Activated CD4-positive, alpha-beta T cell treated with anti-CD3 and anti-CD28 coated beads, Interleukin-2, amount 10 ng/mL, durations not matched to agents 24 days and 14 days (primary cell): ENCODE results near the gene MYO1C. TPM values are rescaled to one million over a fixed set of nuclear protein-coding genes. Genes with fewer than 3 reads are reported as not detected.
"Not testable (repeated sequence)": the region's sequence is repeated elsewhere in the genome, so short reads cannot be mapped to it uniquely, and the experiment has no call there.

Experiments used
- DNase-seq: peaks from one replicate; pipeline ENCODE4 v3.0.0; 2022
- H3K27ac Mint-ChIP-seq: one replicate; pipeline ENCODE4 v1.8.0; 2022; ENCODE audit warnings: mild to moderate bottlenecking, mixed read lengths
- H3K27me3 Mint-ChIP-seq: one replicate; pipeline ENCODE4 v1.8.0; 2022; ENCODE audit warnings: mixed read lengths
- H3K36me3 Mint-ChIP-seq: one replicate; pipeline ENCODE4 v1.8.0; 2022; ENCODE audit warnings: low read depth, mild to moderate bottlenecking, mixed read lengths
- H3K4me1 Mint-ChIP-seq: one replicate; pipeline ENCODE4 v1.8.0; 2021; ENCODE audit warnings: mixed read lengths
- H3K4me3 Mint-ChIP-seq: one replicate; pipeline ENCODE4 v1.8.0; 2022; ENCODE audit warnings: mild to moderate bottlenecking, moderate library complexity, mixed read lengths
- H3K9me3 Mint-ChIP-seq: one replicate; pipeline ENCODE4 v1.8.0; 2021; ENCODE audit warnings: mixed read lengths
- intact Hi-C: fragments of 100-400 bp; cut with micrococcal nuclease; formaldehyde crosslinking; loops from one replicate; pipeline ENCODE4 v1.15.1; 2023
- total RNA-seq: library from RNA; stranded (reverse); gene quantifications from 2 replicates; pipeline ENCODE4 v1.2.3, GENCODE V29; 2022

Gene MYO1C
- total RNA-seq, 1 donor from 2014 or later, result 37.4 TPM

DNA sequence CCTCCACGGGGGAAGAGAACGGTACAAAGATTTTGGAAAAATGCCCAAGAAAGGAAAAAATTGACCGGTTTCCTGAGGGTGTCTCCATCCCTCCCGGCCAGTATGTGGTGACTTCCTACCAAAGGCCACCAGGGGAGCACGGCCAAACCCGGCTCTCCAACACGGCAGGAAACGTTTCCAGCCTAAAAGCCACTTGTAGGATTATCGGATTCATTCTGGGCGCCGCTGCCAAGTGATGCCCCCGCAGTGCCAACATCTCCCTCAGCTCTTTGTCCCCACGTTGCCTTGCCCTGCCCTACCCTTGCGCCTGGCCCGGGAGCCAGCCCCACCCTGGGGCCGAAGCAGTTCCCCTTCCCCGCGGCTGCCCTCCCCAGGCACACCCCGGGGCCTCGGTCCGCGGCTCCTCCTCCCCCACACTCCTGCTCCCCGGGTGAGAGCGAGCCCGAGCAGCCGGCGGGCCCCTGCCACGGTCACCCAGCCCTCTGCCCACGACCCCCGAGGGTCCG lies 37.1 kb downstream of the MYO1C start:
- H3K4me3 Mint-ChIP-seq, result peak overlapping the region; percentile 91
- peak; percentile 81 for DNase-seq
- peak overlapping the region; percentile 91 for H3K27ac Mint-ChIP-seq
- peaks cover 19% of the 10 kb centered on the region for H3K36me3 Mint-ChIP-seq
- H3K27me3 Mint-ChIP-seq, result peaks cover 12% of the 10 kb centered on the region
- peaks cover 24% of the 10 kb centered on the region for H3K4me1 Mint-ChIP-seq
- no peaks in the 10 kb centered on the region for H3K9me3 Mint-ChIP-seq
- intact Hi-C loops, result loop anchor here (5.0 kb wide), 1 partner anchor 88 kb away; no protein-coding TSS in a partner anchor

DNA sequence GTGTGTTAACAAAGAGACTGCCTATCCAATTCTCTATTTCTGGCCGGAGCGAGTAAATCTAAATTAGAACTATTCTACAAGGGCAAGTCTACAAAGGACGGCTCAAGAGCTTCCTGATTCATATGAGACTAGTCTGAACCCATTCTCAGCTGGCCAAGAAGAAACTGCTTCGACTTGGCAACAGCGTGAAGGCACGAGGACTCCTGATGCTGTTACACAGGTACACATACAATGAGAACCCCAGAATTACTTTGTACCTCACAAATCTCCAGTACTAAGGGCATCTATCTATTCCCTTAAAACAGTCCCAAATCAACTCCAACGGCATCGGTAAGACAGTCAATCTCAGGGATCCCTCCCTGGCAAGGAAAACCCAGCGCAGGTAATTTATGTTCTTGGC lies 37.9 kb downstream of the MYO1C start:
- Mint-ChIP-seq H3K36me3 (peaks cover 21% of the 10 kb centered on the region), H3K27me3 (peaks cover 5% of the 10 kb centered on the region), H3K9me3 (no peaks in the 10 kb centered on the region), H3K4me3 (peak overlapping the region; percentile 91), H3K4me1 (peaks cover 26% of the 10 kb centered on the region), H3K27ac (peak overlapping the region; percentile 48)
- DNase-seq, result no peak
- intact Hi-C loops, result no loop called here

DNA sequence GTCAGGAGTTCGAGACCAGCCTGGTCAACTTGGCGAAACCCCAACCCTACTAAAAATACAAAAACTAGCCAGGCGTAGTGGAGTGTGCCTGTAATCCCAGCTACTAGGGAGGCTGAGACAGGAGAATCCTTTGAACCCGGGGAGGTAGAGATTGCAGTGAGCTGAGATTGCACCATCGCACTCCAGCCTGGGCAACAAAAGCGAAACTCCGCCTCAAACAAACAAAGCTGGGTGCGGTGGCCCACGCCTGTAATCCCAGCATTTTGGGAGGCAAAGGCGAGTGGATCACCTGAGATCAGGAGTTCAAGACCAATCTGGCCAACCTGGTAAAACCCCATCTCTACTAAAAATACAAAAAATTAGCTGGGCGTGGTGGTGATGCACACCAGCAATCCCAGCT lies 38.8 kb downstream of the MYO1C start:
- H3K4me1 Mint-ChIP-seq, result peaks cover 34% of the 10 kb centered on the region
- intact Hi-C loops, DNase-seq, H3K27ac Mint-ChIP-seq, H3K27me3 Mint-ChIP-seq, H3K9me3 Mint-ChIP-seq: not testable (repeated sequence)
- H3K36me3 Mint-ChIP-seq, result peaks cover 26% of the 10 kb centered on the region
- peak overlapping the region; percentile 70 for H3K4me3 Mint-ChIP-seq

DNA sequence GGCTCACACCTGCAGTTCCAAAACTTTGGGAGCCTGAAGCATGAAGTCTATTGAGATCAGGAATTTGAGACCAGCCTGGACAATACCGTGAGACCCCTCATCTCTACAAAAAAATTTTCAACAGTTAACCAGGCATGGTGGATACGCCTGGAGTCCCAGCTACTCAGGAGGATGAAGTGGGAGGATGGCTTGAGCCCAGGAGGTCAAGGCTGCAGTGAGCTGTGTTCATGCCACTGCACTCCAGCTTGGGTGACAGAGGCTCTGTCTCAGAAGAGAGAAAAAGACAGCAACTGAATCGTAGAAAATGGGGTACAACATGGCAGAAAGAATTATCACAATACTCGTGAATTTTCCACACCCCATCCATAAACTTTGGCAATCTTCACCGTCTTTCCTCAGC lies 39.6 kb downstream of the MYO1C start:
- peaks cover 4% of the 10 kb centered on the region for H3K27me3 Mint-ChIP-seq
- H3K27ac Mint-ChIP-seq, result no peak overlapping the region
- no peaks in the 10 kb centered on the region for H3K9me3 Mint-ChIP-seq
- H3K4me1 Mint-ChIP-seq, result peaks cover 34% of the 10 kb centered on the region
- H3K4me3 Mint-ChIP-seq, result no peak overlapping the region
- H3K36me3 Mint-ChIP-seq, result peaks cover 26% of the 10 kb centered on the region
- intact Hi-C loops, result no loop called here
- DNase-seq, result no peak

DNA sequence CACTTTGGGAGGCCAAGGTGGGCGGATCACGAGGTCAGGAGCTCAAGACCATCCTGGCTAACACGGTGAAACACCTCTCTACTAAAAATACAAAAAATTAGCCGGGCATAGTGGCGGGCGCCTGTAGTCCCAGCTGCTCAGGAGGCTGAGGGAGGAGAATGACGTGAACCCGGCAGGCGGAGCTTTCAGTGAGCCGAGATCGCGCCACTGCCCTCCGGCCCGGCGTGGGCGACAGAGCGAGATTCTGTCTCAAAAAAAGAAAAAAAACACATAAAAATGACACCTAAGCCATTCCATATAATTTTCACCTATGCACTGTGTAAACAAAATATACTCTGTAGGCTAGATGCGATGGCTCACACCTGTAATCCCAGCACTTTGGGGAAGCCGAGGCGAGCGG lies 42.2 kb downstream of the MYO1C start:
- DNase-seq, H3K27ac Mint-ChIP-seq, intact Hi-C loops, H3K4me3 Mint-ChIP-seq, H3K27me3 Mint-ChIP-seq, H3K9me3 Mint-ChIP-seq: not testable (repeated sequence)
- peaks cover 34% of the 10 kb centered on the region for H3K36me3 Mint-ChIP-seq
- peaks cover 37% of the 10 kb centered on the region for H3K4me1 Mint-ChIP-seq

DNA sequence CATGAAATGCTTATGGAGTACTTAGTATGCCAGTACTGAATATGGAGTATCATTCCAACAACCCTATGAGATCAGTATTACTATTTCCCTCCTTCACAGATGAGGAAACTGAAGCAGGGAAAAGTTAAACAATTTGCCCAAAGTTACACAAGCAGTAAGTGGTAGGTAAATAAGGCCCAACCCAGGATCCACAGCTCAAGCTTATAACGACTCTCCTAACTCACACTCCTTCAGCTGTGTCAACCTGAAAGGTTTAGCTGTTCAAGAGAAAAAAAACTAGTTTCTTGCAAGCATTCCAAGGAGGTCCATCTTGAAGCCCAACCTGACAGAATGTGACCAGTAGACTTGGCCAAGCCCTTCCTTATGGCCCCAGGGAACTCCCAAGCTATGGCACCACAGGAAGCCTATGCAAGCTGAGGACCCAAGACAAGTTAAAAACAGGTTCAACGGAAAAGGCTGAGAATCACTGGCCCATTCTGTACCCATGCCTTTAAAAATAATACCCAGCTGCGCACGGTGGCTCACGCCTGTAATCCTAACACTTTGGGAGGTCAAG lies 43.0 kb downstream of the MYO1C start:
- no peak overlapping the region for H3K4me3 Mint-ChIP-seq
- H3K27me3 Mint-ChIP-seq, result no peaks in the 10 kb centered on the region
- H3K27ac Mint-ChIP-seq, result no peak overlapping the region
- H3K36me3 Mint-ChIP-seq, result peaks cover 30% of the 10 kb centered on the region
- intact Hi-C loops, result no loop called here
- no peaks in the 10 kb centered on the region for H3K9me3 Mint-ChIP-seq
- no peak for DNase-seq
- peaks cover 32% of the 10 kb centered on the region for H3K4me1 Mint-ChIP-seq

DNA sequence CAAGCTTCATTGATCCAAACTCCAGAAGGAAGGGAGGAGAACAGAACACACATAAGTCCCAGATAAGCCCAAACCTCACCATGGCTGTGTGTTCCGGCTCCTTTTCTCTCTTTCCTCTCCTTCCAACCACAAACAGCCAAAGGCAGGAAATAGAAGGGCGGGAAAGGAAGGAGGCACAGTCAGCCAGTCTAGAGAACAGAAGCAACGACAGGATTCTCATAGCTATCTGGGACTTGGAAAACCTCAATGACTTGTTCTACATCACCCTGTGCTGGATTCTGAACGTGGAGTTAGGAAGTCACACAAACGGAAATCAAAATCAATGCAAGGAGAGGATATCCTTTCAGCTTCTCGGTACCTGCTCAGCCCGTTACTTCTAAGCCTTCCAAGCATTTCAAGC lies 45.4 kb downstream of the MYO1C start:
- Mint-ChIP-seq H3K27ac (peak overlapping the region; percentile 41), H3K36me3 (peaks cover 22% of the 10 kb centered on the region), H3K27me3 (no peaks in the 10 kb centered on the region), H3K9me3 (no peaks in the 10 kb centered on the region), H3K4me3 (peak overlapping the region; percentile 28), H3K4me1 (peaks cover 22% of the 10 kb centered on the region)
- intact Hi-C loops, result no loop called here
- no peak for DNase-seq

DNA sequence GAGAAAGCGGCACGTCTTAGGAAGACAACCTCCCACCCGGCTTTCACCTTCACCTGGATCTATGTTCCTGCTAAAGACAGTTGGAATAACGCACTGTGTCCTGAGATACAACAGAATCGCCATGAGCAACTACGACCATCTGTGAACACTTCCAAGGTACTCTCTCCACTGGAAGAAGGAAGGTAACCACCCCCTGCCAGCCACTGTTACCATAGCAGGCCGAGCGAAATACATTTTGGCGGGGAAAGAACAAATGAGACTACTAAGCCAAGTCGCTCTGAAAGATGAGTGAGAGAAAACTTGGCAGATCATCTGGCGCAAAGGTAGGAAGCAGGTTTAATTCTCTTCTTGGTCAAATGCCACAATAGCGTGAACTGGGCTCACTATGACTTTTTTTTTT lies 46.3 kb downstream of the MYO1C start:
- H3K9me3 Mint-ChIP-seq, result no peaks in the 10 kb centered on the region
- peaks cover 18% of the 10 kb centered on the region for H3K36me3 Mint-ChIP-seq
- intact Hi-C loops, result no loop called here
- no peak overlapping the region for H3K4me3 Mint-ChIP-seq
- DNase-seq, result no peak
- no peaks in the 10 kb centered on the region for H3K27me3 Mint-ChIP-seq
- H3K27ac Mint-ChIP-seq, result no peak overlapping the region
- H3K4me1 Mint-ChIP-seq, result peaks cover 20% of the 10 kb centered on the region

DNA sequence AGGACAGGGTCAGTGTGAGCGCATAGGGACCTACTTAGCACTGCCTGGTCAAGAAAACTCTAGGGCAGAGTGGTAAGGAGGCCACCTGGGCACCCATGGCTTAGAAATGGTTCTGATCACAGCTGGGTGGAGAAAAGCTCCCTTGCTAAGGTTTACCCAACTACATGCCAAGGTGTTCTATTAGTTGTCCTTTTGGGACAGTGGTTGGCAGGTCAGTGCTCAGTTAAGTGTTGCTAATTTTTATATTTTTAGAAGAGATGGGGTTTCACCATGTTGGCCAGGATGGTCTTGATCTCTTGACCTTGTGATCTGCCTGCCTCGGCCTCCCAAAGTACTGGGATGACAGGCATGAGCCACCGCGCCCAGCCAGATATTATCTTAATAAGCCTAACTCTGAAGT lies 46.8 kb downstream of the MYO1C start:
- peaks cover 18% of the 10 kb centered on the region for H3K36me3 Mint-ChIP-seq
- H3K4me1 Mint-ChIP-seq, result peaks cover 20% of the 10 kb centered on the region
- H3K27me3 Mint-ChIP-seq, DNase-seq, H3K27ac Mint-ChIP-seq, intact Hi-C loops, H3K4me3 Mint-ChIP-seq, H3K9me3 Mint-ChIP-seq: not testable (repeated sequence)

DNA sequence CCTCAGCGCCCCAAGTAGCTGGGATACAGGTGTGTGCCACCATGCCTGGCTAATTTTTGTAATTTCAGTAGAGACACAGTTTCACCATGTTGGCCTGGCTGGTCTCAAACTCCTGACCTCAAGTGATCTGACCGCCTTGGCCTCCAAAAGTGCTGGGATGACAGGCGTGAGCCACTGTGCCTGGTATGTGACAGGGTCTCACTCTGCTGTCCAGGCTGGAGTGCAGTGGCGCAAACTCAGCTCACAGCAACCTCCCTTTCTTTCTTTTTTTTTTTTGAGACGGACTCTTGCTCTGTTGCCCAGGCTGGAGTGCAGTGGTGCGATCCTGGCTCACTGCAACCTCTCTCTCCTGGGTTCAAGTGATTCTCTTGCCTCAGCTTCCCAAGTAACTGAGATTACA lies 49.8 kb downstream of the MYO1C start:
- H3K27me3 Mint-ChIP-seq, H3K27ac Mint-ChIP-seq, H3K9me3 Mint-ChIP-seq, H3K4me3 Mint-ChIP-seq, DNase-seq, intact Hi-C loops: not testable (repeated sequence)
- Mint-ChIP-seq H3K4me1 (peaks cover 12% of the 10 kb centered on the region), H3K36me3 (peaks cover 14% of the 10 kb centered on the region)

DNA sequence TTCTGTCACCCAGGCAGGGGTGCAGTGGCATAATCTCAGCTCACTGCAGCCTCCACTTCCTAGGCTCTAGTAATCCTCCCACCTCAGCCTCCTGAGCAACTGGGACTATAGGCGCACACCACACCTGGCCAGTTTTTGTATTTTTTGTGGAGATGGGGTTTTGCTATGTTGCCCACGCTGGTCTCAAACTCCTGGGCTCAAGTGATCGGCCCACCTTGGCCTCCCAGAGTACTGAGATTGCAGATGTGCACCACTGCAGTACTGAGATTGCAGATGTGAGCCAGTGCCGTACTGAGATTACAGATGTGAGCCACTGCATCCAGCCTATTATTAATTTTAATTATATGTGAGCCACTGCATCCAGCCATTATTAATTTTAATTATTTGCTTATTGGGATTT lies 50.3 kb downstream of the MYO1C start:
- no peak for DNase-seq
- Mint-ChIP-seq H3K4me1 (peaks cover 11% of the 10 kb centered on the region), H3K27ac (no peak overlapping the region), H3K4me3 (no peak overlapping the region), H3K9me3 (no peaks in the 10 kb centered on the region), H3K36me3 (peaks cover 16% of the 10 kb centered on the region), H3K27me3 (no peaks in the 10 kb centered on the region)
- intact Hi-C loops, result no loop called here

DNA sequence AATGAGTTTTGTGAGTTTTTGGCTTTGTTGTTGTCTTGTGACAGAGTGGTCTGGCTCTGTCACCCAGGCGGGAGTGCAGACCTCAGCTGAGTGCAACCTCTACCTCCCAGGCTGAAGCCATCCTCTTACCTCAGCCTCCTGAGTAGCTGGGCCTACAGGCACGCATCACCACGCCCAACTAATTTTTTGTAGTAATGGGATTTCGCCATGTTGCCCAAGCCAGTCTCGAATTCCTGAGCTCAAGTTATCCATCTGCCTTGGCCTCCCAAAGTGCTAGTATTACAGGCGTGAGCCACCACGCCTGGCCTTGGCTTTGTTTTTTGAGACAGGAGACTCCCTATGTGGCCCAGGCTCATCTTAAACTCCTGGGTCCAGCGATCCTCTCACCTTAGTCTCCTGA lies 51.6 kb downstream of the MYO1C start:
- intact Hi-C loops, result no loop called here
- DNase-seq, result no peak
- peaks cover 20% of the 10 kb centered on the region for H3K36me3 Mint-ChIP-seq
- H3K27me3 Mint-ChIP-seq, result no peaks in the 10 kb centered on the region
- no peak overlapping the region for H3K4me3 Mint-ChIP-seq
- H3K27ac Mint-ChIP-seq, result no peak overlapping the region
- H3K9me3 Mint-ChIP-seq, result no peaks in the 10 kb centered on the region
- H3K4me1 Mint-ChIP-seq, result peaks cover 4% of the 10 kb centered on the region

DNA sequence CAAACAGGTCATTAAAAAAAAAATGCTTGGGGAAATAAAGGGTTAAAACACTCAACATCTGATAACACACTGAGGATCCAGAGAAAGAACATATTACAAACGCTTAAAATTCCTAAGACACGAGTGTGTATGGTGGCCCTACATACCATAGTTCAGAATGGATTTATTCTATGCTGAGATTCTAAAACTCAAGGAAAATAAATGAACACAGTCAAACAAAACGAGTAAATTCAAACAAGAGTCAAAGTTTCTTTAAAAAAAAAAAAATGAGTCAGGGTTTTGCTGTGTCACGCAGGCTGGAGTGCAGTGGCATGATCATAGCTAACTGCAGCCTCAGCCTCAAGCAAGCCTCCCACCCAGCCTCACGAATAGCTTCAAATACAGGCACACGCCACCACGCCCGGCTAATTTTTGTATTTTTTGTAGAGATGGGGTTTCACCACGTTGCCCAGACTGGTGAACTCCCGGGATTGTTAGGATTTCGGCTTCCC lies 53.8 kb downstream of the MYO1C start:
- Mint-ChIP-seq H3K36me3 (peaks cover 29% of the 10 kb centered on the region), H3K9me3 (no peaks in the 10 kb centered on the region), H3K4me3 (no peak overlapping the region), H3K4me1 (peaks cover 2% of the 10 kb centered on the region), H3K27me3 (no peaks in the 10 kb centered on the region), H3K27ac (no peak overlapping the region)
- no peak for DNase-seq
- intact Hi-C loops, result no loop called here

DNA sequence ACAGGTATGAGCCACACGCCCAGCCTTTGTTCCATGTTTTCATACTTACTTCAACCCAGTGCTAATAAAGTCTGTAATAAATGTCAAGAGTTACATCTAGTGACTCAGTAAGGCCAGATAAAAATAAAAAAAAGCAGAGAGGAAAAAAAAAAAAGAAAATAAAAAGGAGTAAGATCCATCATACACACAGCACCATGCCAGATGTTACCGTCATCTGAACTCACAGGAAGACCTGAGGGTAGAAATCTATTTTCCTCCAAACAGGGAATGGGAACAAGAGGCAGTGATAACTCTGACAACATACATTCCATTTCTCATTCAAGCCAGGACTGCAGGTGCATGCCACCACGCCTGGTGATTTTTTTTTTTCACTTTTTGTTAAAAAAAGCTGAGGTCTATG lies 57.2 kb downstream of the MYO1C start:
- peaks cover 11% of the 10 kb centered on the region for H3K4me1 Mint-ChIP-seq
- no peaks in the 10 kb centered on the region for H3K27me3 Mint-ChIP-seq
- H3K36me3 Mint-ChIP-seq, result peaks cover 44% of the 10 kb centered on the region
- no peak overlapping the region for H3K27ac Mint-ChIP-seq
- no peaks in the 10 kb centered on the region for H3K9me3 Mint-ChIP-seq
- no peak for DNase-seq
- intact Hi-C loops, result no loop called here
- no peak overlapping the region for H3K4me3 Mint-ChIP-seq

DNA sequence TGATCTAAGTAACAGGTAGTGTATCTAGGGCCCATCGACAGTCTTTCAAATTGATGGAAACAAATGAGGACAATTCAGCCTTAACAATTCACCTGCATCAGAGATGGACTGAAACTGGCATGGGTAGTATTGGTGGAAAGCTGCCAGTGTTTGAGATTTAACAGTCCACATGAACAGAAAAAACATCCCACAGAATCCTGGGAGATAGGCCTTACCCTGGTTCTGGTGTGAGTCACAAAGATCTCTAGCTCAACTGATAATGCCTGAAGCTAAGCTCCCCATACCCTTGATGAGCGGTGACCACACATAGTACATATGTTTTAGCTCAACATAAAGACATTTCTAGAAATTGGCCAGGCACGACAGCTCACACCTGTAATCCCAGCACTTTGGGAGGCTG lies 58.3 kb downstream of the MYO1C start:
- DNase-seq, result no peak
- Mint-ChIP-seq H3K36me3 (peaks cover 45% of the 10 kb centered on the region), H3K4me1 (peaks cover 11% of the 10 kb centered on the region), H3K4me3 (no peak overlapping the region), H3K9me3 (no peaks in the 10 kb centered on the region), H3K27me3 (no peaks in the 10 kb centered on the region), H3K27ac (no peak overlapping the region)
- intact Hi-C loops, result no loop called here
